Measurements from ENCODE around the gene CYP4Z1.

CYP4Z1 gene

DNA sequence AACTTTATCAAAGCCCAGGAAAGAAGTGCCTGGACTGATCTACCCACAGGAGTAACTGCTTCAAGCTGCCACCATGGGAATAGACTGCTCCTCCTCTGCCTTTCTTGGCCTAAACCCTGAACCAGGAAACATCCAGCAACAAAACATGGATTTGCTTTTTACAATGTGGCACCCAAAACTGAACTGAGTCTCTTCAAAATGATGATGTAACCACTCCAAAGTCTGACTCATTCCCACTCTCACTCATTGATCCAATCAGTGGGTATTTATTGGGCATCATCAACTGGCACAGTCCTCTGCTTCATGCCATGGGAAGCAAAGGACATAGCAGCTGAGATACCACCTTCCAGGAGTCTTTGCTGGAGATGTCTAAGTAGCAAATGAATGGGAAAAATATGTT lies 93.7 kb downstream of the CYP4Z1 start:
- POLR2A ChIA-PET, result no interaction called here
- CTCF ChIA-PET, result no interaction called here
- no peak overlapping the region for H3K4me3 ChIP-seq (ENCODE audit: low read depth, low read length)
- no peak for TF ChIP-seq CTCF (IDR thresholded peaks at IDR 0.05; ENCODE audit: insufficient read depth, low read length, missing control alignments)
- DNase-seq (ENCODE audit: low read depth, low spot score), result no peak

GRCh38 chr1:47161298-47162040 lies 94.4 kb downstream of the CYP4Z1 start:
- no peak for DNase-seq (ENCODE audit: low read depth, low spot score)
- CTCF ChIA-PET, result no interaction called here
- no peak overlapping the region for H3K4me3 ChIP-seq (ENCODE audit: low read depth, low read length)
- POLR2A ChIA-PET, result no interaction called here
- no peak for TF ChIP-seq CTCF (IDR thresholded peaks at IDR 0.05; ENCODE audit: insufficient read depth, low read length, missing control alignments)

DNA sequence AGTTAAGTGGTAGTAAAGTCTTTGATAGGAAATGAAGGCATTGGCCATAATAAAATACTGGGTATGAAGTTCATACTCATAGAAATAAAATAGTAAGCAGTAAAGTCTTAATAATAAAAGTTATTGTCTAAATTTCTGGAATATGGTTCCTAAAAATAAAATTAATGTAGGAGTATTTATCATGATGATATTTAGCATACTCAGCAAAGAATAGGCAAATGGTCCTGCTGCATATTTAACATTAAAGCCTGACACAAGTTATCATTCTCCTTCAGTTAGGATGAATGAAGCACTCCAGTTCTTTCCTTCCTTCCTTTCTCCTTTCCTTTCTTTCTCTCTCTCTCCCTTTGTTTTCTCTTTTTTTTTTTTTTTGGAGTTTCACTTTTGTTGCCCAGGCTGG lies 97.5 kb downstream of the CYP4Z1 start:
- CTCF ChIA-PET, result interaction anchor here (1.4 kb wide), 1 partner anchor 10 kb away, joined by 7 read pairs; no protein-coding TSS in a partner anchor
- TF ChIP-seq CTCF (IDR thresholded peaks at IDR 0.05; ENCODE audit: insufficient read depth, low read length, missing control alignments), result no peak
- POLR2A ChIA-PET, result no interaction called here
- no peak overlapping the region for H3K4me3 ChIP-seq (ENCODE audit: low read depth, low read length)
- DNase-seq (ENCODE audit: low read depth, low spot score), result no peak
